A172 (cell line): ENCODE results near the gene TUBB1. TPM values are rescaled to one million over a fixed set of nuclear protein-coding genes. Genes with fewer than 3 reads are reported as not detected.

Experiments
- DNase-seq: peaks from one replicate; pipeline ENCODE4 v3.0.0-alpha.2; 2015; ENCODE audit warnings: low spot score
- total RNA-seq: library from RNA; depleted of rRNA; stranded (reverse); fragments of >200 nt; shearing (Covaris generic); gene quantifications from 2 replicates; pipeline ENCODE4 v1.2.3, GENCODE V29; 2014

Gene TUBB1
- total RNA-seq, 1 experiment from 2014 or later: 0.64 TPM

GRCh38 chr20:58989196-58989595 lies 30.0 kb upstream of the TUBB1 start:
- no peak for DNase-seq

- no peak for DNase-seq
These were observed 28.4 kb upstream of the TUBB1 start for GRCh38 chr20:58990651-58991445.

GRCh38 chr20:58991715-58992114 lies 27.5 kb upstream of the TUBB1 start:
- no peak for DNase-seq

- no peak for DNase-seq
These were observed 26.3 kb upstream of the TUBB1 start for GRCh38 chr20:58992911-58993310.

- DNase-seq: no peak
These were observed 25.6 kb upstream of the TUBB1 start for GRCh38 chr20:58993332-58994248.

GRCh38 chr20:58994390-58995159 lies 24.7 kb upstream of the TUBB1 start:
- DNase-seq: no peak

GRCh38 chr20:58995461-58996225 lies 23.6 kb upstream of the TUBB1 start:
- no peak for DNase-seq

- DNase-seq: no peak
These were observed 23.0 kb upstream of the TUBB1 start for GRCh38 chr20:58996226-58996611.

GRCh38 chr20:58997141-58997770 lies 22.0 kb upstream of the TUBB1 start:
- no peak for DNase-seq

GRCh38 chr20:58998656-58999055 lies 20.6 kb upstream of the TUBB1 start:
- DNase-seq: no peak

GRCh38 chr20:59000326-59000725 lies 18.9 kb upstream of the TUBB1 start:
- DNase-seq: no peak

- DNase-seq: no peak
These were observed 18.2 kb upstream of the TUBB1 start for GRCh38 chr20:59001068-59001448.

GRCh38 chr20:59001449-59002171 lies 17.6 kb upstream of the TUBB1 start:
- DNase-seq: no peak

- DNase-seq: no peak
These were observed 16.8 kb upstream of the TUBB1 start for GRCh38 chr20:59002388-59002787.

GRCh38 chr20:59002874-59003399 lies 16.3 kb upstream of the TUBB1 start:
- DNase-seq: no peak

- no peak for DNase-seq
These were observed 15.3 kb upstream of the TUBB1 start for GRCh38 chr20:59003836-59004492.

GRCh38 chr20:59004493-59004762 lies 14.8 kb upstream of the TUBB1 start:
- no peak for DNase-seq

- no peak for DNase-seq
These were observed 14.3 kb upstream of the TUBB1 start for GRCh38 chr20:59004763-59005522.
